ENCODE data around the gene FOXB1.

The FOXB1 gene

DNA sequence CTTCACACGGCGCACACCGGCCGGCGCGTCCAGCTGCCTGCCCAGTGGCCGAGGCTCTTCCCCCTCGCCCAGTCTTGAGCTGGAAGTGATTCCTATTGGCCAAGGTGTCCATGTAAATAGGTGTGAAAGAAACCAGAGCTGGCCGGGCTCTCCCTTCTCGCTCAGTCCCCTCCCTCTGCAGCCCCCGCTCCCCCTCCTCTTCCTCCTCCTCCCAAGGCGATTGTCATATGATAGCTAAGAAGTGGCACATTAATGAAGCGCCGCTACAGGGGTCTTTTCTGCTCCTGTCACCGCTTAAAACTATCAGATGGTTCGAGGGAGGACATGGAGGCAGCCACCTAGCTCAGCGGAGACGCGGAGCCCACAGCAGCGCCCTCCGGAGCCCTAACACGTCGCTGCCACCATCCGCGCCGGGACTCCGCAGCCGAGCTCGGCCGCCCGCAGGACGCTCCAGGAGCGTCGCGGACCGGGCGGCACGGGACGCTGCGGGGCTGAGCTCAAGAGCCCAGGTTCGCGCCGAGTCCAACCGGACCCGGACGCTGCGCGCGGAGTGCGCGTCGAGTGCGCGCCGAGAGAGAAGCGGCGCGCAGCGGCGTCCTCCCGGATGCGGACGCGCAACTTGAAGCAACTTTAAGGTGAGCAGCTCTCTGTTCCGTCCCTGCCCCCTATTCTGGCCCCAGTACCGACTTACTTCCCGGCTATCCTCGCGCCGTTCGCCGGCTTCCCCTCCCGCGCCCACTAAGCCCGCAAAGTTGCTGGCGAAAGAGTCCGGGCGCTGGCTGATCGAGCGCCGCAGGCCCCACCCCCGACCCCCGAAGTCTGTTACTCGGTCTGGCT is at the start of gene FOXB1:
Gene FOXB1 (plus strand): TSS at position 303 of the 837 bp plus-strand sequence. CDS start 653 bp downstream, outside the sequence.
- no peak for DNase-seq (ENCODE audit: low spot score)

DNA sequence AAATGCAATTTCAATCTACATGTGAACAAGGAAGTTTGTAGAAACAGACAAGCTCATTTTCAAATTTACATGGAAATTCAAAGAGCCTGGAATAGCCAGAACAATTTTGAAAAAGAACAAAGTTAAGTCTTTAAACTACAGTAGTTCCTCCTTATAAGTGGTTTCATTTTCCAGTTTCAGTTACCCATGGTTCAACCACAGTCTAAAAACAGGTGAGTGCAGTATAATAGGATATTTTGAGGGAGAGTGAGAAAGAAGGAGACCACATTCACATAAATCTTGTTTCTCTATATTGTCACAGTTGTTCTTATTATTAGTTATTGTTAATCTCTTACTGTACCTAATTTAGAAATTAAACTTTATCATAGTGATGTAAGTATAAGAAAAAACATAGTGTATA is 45.8 kb upstream of the FOXB1 start:
- DNase-seq (ENCODE audit: low spot score) = no peak

DNA sequence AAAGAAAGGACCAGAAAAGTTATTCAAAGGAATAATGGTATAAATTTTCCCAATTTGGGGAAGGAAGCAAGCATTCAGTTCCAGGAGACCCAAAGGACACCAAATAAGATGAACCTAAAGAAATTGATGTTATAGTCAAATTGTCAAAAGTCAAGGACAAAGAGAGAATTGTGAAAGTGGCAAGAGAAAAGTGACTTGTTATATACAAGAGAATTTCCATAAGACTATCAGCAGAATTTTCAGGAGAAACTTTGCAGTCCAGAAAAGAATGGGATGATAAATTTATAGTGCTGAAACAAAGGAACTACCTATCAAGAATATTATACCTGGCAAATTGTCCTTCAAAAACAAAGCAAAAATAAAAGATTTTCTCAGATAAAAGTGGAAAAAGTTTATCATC is 43.8 kb upstream of the FOXB1 start:
- no peak for DNase-seq (ENCODE audit: low spot score)

DNA sequence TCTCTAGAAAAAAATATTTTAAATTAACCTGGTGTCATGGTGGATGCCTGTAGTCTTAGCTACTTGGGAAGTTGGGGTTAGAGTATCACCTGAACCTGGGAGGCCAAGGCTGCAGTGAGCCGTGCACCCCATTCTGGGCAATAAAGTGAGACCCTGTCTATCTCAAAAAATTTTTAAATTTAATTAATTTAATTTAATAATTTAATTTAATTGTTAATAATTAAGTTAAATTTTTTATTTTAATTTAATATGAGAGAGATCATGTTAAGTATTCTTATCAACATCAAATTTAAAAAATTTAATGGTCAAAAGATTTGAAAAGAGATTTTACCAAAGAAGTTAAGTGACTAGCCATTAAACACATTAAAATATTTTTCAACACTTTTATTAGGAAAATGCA is 40.8 kb upstream of the FOXB1 start:
- DNase-seq (ENCODE audit: low spot score) = no peak

DNA sequence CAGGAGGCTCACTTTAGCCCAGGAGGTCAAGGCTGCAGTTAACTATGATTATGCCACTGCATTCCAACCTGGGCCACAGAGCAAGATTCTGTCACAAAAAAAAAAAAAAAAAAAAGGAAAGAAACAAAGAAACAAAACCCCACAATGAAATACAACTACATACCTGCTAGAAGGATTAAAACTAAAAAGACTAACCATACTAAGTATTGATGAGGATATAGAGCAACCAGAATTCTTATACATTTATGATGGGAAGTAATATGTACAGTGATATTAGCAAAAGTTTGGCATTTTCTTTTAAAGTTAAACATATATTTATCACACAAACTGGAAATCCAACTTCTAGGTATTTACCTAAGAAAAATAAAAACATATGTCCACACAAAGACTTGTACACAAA is 40.2 kb upstream of the FOXB1 start:
- no peak for DNase-seq (ENCODE audit: low spot score)

DNA sequence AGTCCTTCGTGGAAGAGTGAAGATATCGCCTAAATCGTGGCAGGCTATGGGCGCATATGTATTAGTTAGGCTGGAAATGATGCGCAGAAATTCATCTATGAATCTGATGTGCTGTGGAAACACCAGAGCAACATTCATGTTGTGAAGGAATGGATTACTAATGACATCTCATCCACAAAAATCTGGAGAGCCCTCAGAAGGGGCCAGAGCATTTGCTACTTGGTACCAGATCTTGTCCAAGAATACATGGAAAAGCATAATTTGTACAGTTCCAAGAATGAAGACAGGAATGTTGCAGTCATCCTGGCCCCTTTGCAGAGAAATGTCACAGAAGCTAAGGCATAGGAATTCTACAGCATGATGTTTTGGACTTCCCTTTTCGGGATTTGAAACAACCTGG is 38.4 kb upstream of the FOXB1 start:
- no peak for DNase-seq (ENCODE audit: low spot score)

DNA sequence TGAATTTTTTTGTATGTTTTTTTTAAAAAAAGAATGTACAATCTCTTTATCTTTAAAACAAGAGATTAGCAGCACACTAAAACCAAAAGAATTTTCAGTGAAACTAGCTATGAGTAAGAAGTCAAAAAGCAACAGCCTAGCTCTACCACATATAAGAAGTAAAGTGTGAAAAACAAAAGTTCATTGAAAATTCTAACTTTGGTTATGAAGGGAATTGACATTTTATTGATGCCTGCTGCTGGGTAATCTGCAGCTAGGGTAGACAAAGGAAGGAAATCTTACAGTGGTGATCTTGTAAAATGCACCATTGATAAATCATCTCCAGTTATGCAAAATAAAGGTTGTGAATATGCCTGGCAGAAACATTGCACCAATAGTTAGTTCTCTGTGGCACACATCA is 37.8 kb upstream of the FOXB1 start:
- DNase-seq (ENCODE audit: low spot score) = no peak

DNA sequence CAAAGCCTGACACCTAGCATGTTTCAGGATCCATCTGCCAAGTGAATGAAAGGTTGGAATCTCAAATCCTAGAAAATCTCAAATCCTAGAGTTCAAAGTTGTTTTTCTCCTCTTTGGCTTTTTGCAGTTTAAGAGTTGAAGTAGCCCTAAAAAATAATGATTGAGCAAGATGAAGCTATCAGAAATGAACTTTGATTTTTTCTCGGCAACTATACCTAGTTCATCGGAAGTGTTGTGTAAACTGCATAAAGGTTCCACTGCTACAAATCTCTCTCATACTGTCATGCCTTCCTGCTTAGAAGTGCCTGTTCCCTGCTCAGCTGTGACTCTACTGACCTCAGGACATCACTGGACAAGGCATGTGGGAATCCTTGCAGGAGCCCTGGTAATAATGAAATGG is 35.8 kb upstream of the FOXB1 start:
- DNase-seq (ENCODE audit: low spot score) = no peak

DNA sequence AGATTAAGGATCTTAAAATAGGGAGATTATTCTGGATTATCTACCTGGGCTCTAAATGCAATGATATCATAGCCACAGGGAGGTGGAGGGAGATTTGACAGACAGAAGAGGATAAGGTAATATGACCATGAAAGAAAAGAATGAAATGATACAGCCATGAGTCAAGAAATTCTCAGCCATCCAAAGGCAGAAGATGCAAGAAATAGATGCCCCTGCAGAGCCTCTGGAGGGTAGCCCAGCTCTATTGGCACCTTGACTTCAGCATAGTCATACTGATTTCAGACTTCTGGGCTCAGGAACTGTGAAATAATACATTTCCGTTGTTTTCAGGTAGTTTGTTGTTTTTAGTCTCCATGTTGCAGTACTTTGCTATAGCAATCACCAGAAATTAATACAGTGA is 31.9 kb upstream of the FOXB1 start:
- no peak for DNase-seq (ENCODE audit: low spot score)

DNA sequence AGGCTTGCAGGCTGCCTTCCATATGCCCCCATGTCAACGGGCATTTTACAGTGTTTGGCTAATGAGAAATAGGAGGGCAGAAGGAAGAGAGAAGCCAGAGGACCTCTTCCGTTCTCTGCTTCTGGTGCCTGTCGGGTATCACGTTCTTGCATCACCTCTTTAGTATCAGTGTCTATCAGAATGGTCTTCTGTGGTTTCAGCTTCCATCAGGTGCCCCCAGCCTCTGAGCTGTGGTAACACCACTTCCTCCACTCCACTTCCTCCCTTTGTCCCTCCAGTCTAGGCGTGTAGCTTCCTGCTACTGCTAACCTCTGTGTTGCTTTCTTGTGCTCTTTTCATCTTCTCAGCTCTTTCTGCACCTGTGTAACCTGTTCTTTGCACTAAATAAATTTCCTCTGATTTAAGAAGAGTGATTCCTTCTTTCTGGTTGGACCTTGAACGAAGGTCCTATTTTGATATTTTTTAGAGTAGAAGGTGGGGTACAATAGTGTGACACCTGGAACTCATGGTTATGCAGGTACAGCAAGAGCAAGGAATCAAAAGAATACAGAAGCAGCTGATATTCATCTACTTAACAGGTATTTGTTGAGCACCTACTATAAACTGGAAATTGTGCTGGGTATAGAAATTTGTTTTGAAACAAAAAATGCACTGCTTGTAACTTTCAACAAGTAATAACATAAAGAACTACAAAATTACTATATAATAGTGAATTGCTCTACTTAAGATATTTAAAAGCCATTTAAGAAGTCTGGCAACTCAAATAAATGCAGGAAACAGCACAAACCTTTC is 27.4 kb upstream of the FOXB1 start:
- DNase-seq (ENCODE audit: low spot score) = no peak

DNA sequence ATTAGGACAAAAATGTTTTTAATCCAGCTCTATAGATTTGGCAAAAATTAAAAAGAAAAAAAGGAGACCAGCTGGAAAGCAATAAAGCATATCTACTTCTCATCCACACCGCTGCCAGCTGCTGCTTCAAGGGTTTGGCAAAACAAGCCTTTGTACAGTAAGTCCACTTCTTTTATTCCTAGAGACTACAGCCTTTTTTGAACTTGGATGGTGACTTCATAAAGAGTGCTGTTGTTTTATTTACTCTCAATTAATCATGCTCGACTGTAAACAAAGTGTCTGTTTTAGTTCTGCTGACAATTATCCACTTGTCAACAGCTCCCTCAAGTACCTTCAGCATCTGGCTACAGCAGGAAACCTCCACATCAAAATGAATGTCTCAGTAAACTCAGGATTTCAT is 12.3 kb upstream of the FOXB1 start:
- DNase-seq (ENCODE audit: low spot score) = no peak

DNA sequence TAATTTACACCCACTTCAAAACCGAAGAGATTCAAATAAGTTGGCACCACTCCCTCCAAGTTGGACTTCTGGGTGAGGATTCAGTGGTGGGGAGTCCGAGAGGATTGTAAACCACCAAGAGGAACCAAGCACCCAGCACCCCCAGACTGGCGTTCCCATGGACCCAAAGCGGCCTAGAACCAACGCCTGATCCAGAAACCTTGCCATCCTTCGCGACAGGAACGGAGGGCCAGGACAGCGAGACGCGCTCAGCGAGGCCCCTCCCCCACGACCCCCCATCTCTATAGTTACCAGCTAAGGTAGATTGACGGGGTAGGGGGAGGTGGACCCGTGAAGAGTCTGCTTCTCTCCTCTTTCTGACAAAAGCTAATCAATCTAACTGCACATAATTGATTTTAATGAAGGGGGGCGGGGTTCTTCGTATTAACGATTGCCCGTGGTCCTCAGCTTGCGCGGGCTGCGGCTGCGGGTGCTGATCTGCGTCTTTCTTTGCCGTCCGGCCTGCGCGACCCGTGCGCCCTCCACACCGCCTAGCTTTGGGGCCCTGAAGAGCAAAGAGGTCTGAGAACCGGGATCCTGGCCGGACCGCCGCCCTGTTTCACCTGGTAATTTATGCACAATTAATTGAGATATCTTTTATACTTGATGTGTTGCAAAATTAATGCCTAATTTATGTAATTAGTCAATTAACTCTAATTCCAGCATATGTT is 10.9 kb upstream of the FOXB1 start:
- DNase-seq (ENCODE audit: low spot score) = no peak

DNA sequence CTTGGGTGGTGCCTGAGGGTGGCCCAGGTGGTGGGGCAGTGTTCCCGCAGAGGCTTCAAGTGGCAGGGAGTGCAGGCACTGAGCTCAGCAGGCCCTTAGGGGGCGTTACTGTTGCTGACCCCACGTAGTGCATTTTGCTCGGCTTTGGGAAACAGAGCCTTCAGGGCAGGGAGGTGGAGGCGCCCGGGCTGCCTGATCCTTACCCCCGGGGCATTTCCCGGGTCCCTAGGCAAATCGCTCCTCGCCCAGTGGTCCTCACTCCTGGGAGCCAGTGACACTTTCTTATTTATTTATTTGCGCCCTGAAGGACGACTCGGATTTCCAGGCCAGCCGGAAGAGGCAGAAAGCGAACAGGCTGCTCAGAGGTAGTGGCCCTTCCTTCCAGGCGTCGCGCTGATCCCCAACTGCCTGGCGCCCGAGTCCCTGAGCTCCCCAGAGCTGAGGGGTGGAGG is 10.1 kb upstream of the FOXB1 start:
- no peak for DNase-seq (ENCODE audit: low spot score)

DNA sequence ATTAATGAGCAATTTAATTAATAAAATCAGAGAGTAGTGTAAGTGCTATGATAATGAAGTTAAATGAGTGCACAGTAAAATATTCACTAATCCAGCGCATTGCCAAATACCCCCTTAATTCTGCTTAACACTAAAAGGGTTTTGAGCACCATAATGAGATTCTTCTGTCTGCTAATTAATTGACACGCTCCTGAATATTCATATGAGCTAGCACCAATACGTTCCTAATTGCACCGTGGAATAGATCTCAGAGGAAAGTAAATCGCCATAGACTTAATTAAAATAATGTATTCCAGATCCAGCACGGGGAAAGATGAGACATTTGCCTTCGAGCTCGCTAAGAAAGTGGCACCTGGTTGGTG is 9.6 kb upstream of the FOXB1 start:
- no peak for DNase-seq (ENCODE audit: low spot score)

DNA sequence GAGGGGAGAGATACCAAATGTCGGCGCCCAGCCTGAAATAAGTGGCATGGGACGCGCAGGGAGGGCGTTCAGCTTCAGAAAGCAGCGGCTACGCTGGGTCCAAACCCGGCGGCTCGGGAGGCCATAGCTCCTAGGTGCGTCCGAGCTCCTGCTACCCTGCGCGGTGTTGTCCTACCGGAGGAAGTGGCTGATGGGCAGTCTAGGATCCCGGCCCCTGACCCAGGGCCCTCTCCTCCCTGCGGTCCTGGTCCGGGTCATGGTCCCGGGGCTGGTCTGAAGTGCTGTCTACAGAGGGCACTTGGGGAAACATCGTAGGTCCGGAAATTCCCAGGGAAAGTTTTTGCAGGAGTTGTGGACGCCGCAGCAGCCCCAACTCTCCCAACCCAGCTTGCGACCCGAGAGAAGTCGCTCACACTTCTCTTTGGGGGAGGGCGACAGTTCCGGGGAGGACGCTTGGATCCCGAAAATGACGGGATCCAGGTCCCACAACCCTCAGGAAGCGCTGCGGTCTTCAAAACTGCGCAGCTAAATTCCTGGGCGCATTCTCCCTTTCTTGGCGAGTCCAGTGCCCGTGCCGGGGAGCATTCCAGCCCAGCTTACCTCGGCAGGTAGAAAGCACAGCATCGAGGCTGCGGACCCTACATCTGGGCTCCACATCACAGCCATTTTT is 9.1 kb upstream of the FOXB1 start:
- no peak for DNase-seq (ENCODE audit: low spot score)

DNA sequence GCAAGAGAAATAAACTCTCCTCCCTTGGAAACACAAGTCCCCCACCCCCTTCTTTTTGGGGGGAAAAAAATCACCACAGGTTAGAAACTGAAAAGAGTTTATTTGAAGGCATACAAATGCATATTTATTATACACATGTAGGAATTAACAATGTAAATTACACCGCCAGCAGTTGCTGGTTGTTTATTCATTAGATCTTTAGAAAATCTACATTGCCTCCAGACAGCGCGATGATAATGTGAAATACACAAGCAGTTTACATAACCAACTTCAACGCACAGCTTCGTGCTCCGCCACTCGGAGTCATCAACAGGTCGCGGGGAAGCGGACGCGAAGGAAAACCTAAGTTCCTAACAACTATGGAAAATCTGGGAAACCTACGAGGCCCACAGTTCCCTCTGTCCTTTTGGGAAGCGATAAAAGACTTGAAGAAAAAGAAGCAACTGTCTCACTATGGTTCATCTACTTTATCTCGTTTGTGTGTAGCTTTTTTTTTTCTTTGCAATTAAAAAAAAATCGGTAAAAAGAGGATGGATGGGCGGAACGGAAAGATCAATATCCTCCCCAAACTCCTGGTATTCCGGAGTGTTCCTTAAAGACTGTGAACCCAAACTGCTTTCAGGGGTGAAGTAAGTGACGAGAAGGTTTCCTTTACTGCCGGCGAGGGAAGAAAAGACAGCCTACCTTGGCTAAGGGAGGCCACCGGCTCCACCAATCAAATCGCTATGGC is 8.4 kb upstream of the FOXB1 start:
- no peak for DNase-seq (ENCODE audit: low spot score)

DNA sequence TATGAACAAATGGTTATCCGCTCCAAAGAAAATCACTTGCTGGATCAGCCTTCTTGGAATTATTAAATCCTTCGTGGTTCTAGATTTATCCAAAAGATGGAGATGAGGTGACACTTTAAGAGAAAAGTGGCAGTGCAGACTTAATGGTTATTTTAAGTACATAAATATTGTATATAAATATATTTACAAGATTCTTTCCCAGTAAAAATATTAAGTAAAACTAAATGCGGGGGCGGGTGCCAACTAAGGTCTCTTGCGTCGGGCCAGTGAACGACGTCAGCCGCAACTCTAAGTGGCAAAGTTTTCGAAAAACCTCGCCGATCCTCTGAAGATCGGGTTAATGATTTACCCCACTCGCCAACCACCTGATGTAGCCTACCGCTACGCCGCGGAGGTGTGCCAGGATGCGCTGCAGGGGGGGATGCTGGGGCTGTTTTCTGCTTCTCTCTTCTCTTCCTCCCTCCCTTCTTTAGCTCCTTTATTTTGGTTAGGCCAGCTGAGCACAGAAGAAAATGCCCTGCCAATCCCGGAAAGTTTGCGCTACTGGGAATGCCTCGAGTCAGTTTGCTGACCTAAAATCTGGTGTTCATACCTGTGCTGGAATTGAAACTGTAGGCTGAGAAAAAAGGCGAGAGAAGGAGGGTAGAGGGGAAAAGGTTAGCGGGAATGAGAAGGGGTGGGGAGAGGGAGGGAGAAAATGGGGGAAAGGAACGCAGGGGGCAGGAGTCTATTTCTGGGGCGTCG is 7.6 kb upstream of the FOXB1 start:
- no peak for DNase-seq (ENCODE audit: low spot score)

DNA sequence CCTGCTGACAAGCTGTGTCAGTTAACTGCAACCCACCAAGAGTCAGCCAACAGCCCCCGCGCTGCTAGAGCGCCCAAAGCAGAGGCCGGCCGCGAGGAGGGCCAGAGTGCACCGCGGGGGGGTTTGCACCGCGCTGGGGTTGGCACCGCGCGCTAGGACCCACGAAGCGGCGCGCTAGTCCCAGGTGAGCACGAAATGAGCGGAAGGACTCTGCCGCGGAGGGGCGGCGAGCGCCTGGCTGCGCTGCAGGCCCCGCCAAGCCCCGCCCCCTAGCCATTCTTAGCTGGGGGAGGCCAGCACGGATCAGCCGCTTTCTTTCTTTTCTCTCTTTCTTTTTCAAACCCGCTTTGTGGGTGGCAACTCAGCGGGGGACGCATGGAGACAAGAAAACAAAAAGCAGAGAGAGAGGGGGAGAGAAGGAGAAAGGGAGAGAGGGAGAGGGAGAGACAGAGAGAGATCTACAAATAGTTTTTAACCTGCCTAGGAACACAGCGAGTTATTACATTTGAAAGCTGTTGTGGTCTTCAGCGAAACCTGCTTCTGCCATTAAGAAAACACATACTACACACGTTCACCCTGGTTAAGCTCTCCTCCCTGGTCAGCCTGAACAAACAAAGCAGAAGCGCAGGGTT is 6.9 kb upstream of the FOXB1 start:
- DNase-seq (ENCODE audit: low spot score) = no peak

DNA sequence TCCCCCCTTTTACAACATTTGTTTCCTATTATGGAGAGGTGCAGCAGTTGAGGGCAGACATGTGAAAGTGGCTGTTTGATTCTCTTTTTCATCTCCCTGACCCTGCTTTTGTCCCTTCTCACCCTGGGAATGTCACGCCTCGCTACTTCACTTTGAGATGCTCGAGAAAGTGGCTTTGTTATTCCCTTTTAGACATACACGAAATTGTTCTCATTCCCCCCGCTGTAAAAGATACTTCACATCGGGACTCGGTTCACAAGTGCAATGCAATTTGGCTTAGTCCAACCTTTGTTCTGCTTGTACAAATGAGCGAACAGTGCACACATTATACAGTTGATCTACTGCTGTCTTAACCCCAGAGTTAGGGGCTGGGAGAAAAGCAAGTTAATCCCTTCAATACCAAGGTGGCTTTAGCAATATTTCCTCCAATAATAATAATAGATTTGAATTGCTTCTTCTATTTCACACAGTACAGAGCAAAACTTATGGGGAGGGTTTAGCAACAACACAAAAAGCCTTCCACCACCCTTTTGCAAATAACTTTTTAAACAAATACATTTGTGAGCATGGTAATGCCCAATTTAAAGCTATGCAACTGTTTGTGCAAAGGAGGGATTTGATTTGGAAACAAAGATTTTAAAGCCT is 5.7 kb upstream of the FOXB1 start:
- no peak for DNase-seq (ENCODE audit: low spot score)

All from HuH-7 (cell line).